Measurements from ENCODE around the gene TMEM233.

- TF ChIP-seq EZH2phosphoT487 (IDR thresholded peaks at IDR 0.05; ENCODE audit: low read depth, severe bottlenecking, unreplicated experiment) = no peak
- no peak for TF ChIP-seq CTCF (IDR thresholded peaks at IDR 0.05; ENCODE audit: poor library complexity)
- TF ChIP-seq EZH2 (IDR thresholded peaks at IDR 0.05; ENCODE audit: borderline replicate concordance) = no peak
Measured at GRCh38 chr12:119620490-119620889, 26.9 kb downstream of the TMEM233 start.
